Neural crest cell (in vitro differentiated cells): ENCODE data around the gene TUBA8. TPM values are rescaled to one million over a fixed set of nuclear protein-coding genes. Genes with fewer than 3 reads are reported as not detected.

Experiments
- DNase-seq: peaks from one replicate; pipeline ENCODE4 v3.0.0; 2021; ENCODE audit warnings: low read depth, mixed read lengths, low spot score
- H3K27ac Mint-ChIP-seq: one replicate; pipeline ENCODE4 v1.8.0; 2021; ENCODE audit warnings: mild to moderate bottlenecking, mixed read lengths; ENCODE audit not compliant: unreplicated experiment
- H3K27me3 Mint-ChIP-seq: 2 replicates; pipeline ENCODE4 v1.8.0; 2021; ENCODE audit warnings: low read depth, mild to moderate bottlenecking, mixed read lengths
- H3K36me3 Mint-ChIP-seq: 2 replicates; pipeline ENCODE4 v1.8.0; 2021; ENCODE audit warnings: low read depth, mild to moderate bottlenecking, mixed read lengths
- H3K4me1 Mint-ChIP-seq: 2 replicates; pipeline ENCODE4 v1.8.0; 2021; ENCODE audit warnings: mixed read lengths
- H3K4me3 Mint-ChIP-seq: one replicate; pipeline ENCODE4 v1.8.0; 2021; ENCODE audit warnings: mild to moderate bottlenecking, mixed read lengths
- H3K9me3 Mint-ChIP-seq: 2 replicates; pipeline ENCODE4 v1.8.0; 2021; ENCODE audit warnings: mixed read lengths
- total RNA-seq: library from RNA; stranded (reverse); gene quantifications from 2 replicates; pipeline ENCODE4 v1.2.1, GENCODE V29; 2021
- TF ChIP-seq, protein P1 (sequence below): fragments of 200-600 bp; sonication (generic); conservative IDR thresholded peaks from 2 replicates; pipeline ENCODE4 v1.5.0; 2021; ENCODE audit warnings: antibody characterized with exemption, mild to moderate bottlenecking

Gene TUBA8
- total RNA-seq, 1 donor from 2014 or later, result 2.0 TPM

DNA sequence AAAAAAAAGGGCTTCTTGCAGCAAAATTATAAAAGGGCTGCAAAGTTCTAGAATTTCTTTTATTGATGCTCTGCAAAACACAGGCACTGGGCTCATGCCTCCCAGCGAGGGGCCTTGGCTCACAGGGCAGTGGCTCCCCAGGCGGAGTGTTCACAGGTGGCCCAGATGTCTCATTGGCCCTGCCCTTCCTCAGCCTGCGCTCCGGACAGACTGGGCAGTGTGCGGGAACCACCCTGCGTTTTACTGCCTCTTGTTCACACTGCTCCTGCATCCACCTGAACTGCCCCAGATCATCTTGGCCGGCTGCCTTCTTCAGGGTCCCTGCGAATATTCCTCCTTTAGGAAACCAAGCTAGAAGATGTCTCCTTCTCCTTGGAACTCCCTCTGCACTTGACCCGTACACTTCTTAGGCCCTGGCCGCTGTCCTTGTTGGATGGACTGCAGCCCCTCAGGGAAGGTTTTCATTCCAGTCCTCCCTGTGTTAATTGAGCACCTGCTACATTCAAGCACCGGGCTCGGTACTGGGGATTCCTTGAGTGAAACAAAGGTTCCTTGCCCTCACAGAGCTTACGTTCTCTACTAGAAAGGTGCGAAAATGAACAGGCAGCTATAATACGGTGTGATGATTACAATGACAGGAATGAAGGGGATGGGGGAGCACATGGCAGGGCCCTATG is 4.5 kb downstream of the TUBA8 start:
- H3K4me1 Mint-ChIP-seq, result peaks cover under 1% of the 10 kb centered on the region
- no peaks in the 10 kb centered on the region for H3K9me3 Mint-ChIP-seq
- DNase-seq, result no peak
- TF ChIP-seq, protein P1, sequence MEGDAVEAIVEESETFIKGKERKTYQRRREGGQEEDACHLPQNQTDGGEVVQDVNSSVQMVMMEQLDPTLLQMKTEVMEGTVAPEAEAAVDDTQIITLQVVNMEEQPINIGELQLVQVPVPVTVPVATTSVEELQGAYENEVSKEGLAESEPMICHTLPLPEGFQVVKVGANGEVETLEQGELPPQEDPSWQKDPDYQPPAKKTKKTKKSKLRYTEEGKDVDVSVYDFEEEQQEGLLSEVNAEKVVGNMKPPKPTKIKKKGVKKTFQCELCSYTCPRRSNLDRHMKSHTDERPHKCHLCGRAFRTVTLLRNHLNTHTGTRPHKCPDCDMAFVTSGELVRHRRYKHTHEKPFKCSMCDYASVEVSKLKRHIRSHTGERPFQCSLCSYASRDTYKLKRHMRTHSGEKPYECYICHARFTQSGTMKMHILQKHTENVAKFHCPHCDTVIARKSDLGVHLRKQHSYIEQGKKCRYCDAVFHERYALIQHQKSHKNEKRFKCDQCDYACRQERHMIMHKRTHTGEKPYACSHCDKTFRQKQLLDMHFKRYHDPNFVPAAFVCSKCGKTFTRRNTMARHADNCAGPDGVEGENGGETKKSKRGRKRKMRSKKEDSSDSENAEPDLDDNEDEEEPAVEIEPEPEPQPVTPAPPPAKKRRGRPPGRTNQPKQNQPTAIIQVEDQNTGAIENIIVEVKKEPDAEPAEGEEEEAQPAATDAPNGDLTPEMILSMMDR, result no peak
- H3K4me3 Mint-ChIP-seq, result no peak overlapping the region
- peaks cover 16% of the 10 kb centered on the region for H3K27me3 Mint-ChIP-seq
- H3K27ac Mint-ChIP-seq, result no peak overlapping the region
- H3K36me3 Mint-ChIP-seq, result no peaks in the 10 kb centered on the region

- DNase-seq, result no peak
- Mint-ChIP-seq H3K27me3 (peaks cover 12% of the 10 kb centered on the region), H3K36me3 (no peaks in the 10 kb centered on the region), H3K4me3 (no peak overlapping the region), H3K9me3 (no peaks in the 10 kb centered on the region), H3K4me1 (no peaks in the 10 kb centered on the region), H3K27ac (no peak overlapping the region)
- TF ChIP-seq, protein P1, result no peak
Measured at GRCh38 chr22:18115906-18116371, 5.3 kb downstream of the TUBA8 start.

DNA sequence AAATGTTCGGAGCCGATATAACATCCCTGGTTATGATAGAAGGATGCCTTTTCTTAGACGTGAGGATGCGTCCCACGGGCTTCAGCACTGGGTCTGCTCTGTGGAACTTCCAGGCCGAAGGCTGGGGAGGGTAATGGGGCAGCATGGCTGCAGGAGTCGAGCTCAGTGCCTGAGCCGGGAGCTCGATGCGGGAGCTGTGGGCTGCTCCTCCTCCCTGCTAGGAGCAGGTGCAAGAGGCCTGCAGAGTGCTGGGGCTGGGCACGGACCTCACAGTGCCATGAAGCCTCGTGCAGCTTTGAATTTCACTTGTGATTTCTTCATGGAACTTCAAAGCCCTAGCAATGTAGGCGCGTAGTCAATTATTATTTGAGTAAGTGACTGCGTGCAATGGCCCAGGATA is 6.0 kb downstream of the TUBA8 start:
- H3K27me3 Mint-ChIP-seq, result peaks cover 5% of the 10 kb centered on the region
- no peaks in the 10 kb centered on the region for H3K36me3 Mint-ChIP-seq
- no peak overlapping the region for H3K27ac Mint-ChIP-seq
- no peaks in the 10 kb centered on the region for H3K4me1 Mint-ChIP-seq
- TF ChIP-seq, protein P1, result no peak
- no peak for DNase-seq
- H3K4me3 Mint-ChIP-seq, result no peak overlapping the region
- no peaks in the 10 kb centered on the region for H3K9me3 Mint-ChIP-seq

DNA sequence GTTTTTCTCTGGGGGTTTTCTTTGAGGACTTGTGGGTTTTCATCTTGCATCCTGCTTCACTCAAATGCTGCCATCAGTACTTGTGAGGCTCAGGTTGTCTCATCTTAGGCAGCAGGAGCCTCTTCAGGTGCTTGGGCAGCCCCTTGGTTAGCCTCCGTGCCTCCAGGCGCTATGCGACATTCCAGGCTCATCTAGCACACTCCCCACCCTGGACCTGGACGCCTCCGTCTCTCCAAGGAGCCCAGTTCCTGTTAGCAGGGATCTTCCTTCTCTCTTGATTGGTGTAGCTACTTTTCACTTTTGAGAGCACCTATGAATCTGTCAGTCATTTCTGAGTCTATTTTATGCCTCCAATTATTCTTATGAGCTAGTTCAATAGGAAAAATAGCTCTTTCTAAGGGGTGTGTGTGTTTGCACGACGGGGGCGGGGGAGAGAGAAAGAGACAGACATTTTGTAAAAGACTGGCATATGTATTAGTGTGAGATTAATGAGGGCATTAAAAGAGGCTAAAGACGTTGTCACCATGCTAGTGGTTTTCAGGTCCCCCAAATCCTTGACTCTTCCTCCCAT is 7.8 kb downstream of the TUBA8 start:
- Mint-ChIP-seq H3K27me3 (no peaks in the 10 kb centered on the region), H3K27ac (no peak overlapping the region), H3K36me3 (no peaks in the 10 kb centered on the region), H3K9me3 (no peaks in the 10 kb centered on the region), H3K4me3 (no peak overlapping the region), H3K4me1 (no peaks in the 10 kb centered on the region)
- TF ChIP-seq, protein P1, result no peak
- no peak for DNase-seq

- no peaks in the 10 kb centered on the region for H3K36me3 Mint-ChIP-seq
- DNase-seq, result no peak
- no peak overlapping the region for H3K27ac Mint-ChIP-seq
- no peaks in the 10 kb centered on the region for H3K4me1 Mint-ChIP-seq
- TF ChIP-seq, protein P1, result no peak
- no peak overlapping the region for H3K4me3 Mint-ChIP-seq
- H3K27me3 Mint-ChIP-seq, result no peaks in the 10 kb centered on the region
- H3K9me3 Mint-ChIP-seq, result no peaks in the 10 kb centered on the region
Measured at GRCh38 chr22:18119409-18120110, 9.0 kb downstream of the TUBA8 start.
